22Rv1 (cell line): ENCODE data around the gene IGLL5.

ENCODE experiments used
- H3K27ac ChIP-seq: fragments of 450-650 bp; 2 replicates; pipeline ENCODE4 v1.5.1; 2017
- CTCF ChIP-seq: fragments of 450-650 bp; IDR thresholded peaks from 2 replicates; pipeline ENCODE4 v1.5.1; 2017; ENCODE audit warnings: mild to moderate bottlenecking
- ZFX ChIP-seq: fragments of 450-650 bp; IDR thresholded peaks from 2 replicates; pipeline ENCODE4 v1.6.1; 2017; ENCODE audit warnings: antibody characterized with exemption, borderline replicate concordance

The IGLL5 gene

GRCh38 chr22:22927196-22927887, 39.7 kb downstream of the IGLL5 start:
- TF ChIP-seq ZFX (no peak), CTCF (no peak)
- no peak overlapping the region for H3K27ac ChIP-seq

- TF ChIP-seq CTCF = no peak
- TF ChIP-seq ZFX = no peak
- no peak overlapping the region for H3K27ac ChIP-seq
These were observed 40.5 kb downstream of the IGLL5 start for GRCh38 chr22:22927888-22928665.

GRCh38 chr22:22928666-22929380, 41.2 kb downstream of the IGLL5 start:
- TF ChIP-seq ZFX (no peak), CTCF (no peak)
- H3K27ac ChIP-seq = no peak overlapping the region

GRCh38 chr22:22929381-22930221, 42.0 kb downstream of the IGLL5 start:
- H3K27ac ChIP-seq = no peak overlapping the region
- TF ChIP-seq ZFX (no peak), CTCF (no peak)

- no peak overlapping the region for H3K27ac ChIP-seq
- TF ChIP-seq ZFX (no peak), CTCF (no peak)
These were observed 42.5 kb downstream of the IGLL5 start for GRCh38 chr22:22930222-22930497.

GRCh38 chr22:22930571-22931556, 43.2 kb downstream of the IGLL5 start:
- TF ChIP-seq ZFX = no peak
- TF ChIP-seq CTCF = no peak
- no peak overlapping the region for H3K27ac ChIP-seq
